Mucosa of descending colon (tissue), 3 donors: ENCODE data around the gene ANKRD11. TPM values are rescaled to one million over a fixed set of nuclear protein-coding genes. Genes with fewer than 3 reads are reported as not detected.

ENCODE experiments used
- ATAC-seq: fragments of 200-7000 bp; cut with Tn5 transposase; one replicate; pipeline ENCODE4 v1.9.1; 2020; ENCODE audit warnings: mild to moderate bottlenecking, moderate library complexity
- DNase-seq, 3 donors: peaks; one replicate each; pipeline ENCODE4 v3.0.0-alpha.2; 2020
- H3K36me3 ChIP-seq: fragments of 200-600 bp; one replicate; pipeline ENCODE4 v1.8.0; 2021; ENCODE audit warnings: low read depth, mild to moderate bottlenecking
- H3K4me1 ChIP-seq: fragments of 200-600 bp; one replicate; pipeline ENCODE4 v1.8.0; 2021; ENCODE audit warnings: low read depth, mild to moderate bottlenecking
- H3K4me3 ChIP-seq: fragments of 200-600 bp; one replicate; pipeline ENCODE4 v1.8.0; 2021; ENCODE audit warnings: mild to moderate bottlenecking
- H3K9me3 ChIP-seq: fragments of 200-600 bp; one replicate; pipeline ENCODE4 v1.8.0; 2021; ENCODE audit warnings: mild to moderate bottlenecking
- intact Hi-C, 2 donors: fragments of 100-400 bp; cut with DNase I in 1 of 2; cut with micrococcal nuclease in 1 of 2; formaldehyde crosslinking; loops; one replicate each; pipeline versions ENCODE4 v1.11.0 to v1.11.1; 2022; cut with DNase I, micrococcal nuclease
- total RNA-seq, 3 donors: library from RNA; stranded (reverse); fragmentation: NEBNext Ultra II Directional in 2 of 3; extraction: Animal tissue kit (Norgen Biotek cat#: 25700) in 2 of 3; gene quantifications; one replicate each; pipeline versions ENCODE4 v1.2.1 to v1.2.4, GENCODE V29; 2021 to 2023
- TF ChIP-seq, protein P1 (sequence below): fragments of 200-600 bp; IDR thresholded peaks from one replicate; pipeline ENCODE4 v1.8.0; 2022; ENCODE audit warnings: antibody characterized with exemption, mild to moderate bottlenecking
- donor health status: DM: no; HTN: no; CAD: no; lungs with moderate emphysema.
- donor health status: DM: no; HTN: no; CAD: no.
- donor health status: DM: no; HTN: yes; CAD: no.

ANKRD11 gene
- total RNA-seq, 3 donors from 2014 or later, result 125 to 127 (median 127) TPM

- peak in 2 of 3 donors; percentile 28 to 42 for DNase-seq
- Histone ChIP-seq H3K4me1 (peaks cover 42% of the 10 kb centered on the region), H3K9me3 (no peaks in the 10 kb centered on the region)
Measured at GRCh38 chr16:89409161-89409711, 81.1 kb downstream of the ANKRD11 start.

DNA sequence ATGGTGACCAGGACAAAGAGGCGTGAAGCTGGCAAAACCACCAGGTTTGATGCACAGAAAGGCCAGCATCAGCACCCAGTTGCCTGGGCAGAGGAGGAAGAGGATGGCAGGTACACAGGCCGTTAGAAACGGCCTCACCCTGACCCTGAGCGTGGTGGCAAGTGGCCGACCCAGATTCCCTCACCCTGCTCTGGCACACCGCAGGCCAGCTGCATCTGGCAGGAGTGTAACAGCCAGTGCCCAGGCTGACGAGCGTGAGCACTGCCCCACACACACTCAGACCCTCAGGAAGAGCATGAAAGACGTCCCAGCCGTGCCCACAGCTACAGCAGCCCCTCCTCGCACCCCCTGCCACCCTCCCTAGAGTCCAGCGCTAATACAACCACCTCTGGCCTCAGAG lies 82.0 kb downstream of the ANKRD11 start:
- DNase-seq (no peak), ATAC-seq (peak; percentile 2)
- intact Hi-C loops, result no loop called here
- Histone ChIP-seq H3K4me1 (peaks cover 43% of the 10 kb centered on the region), H3K9me3 (no peaks in the 10 kb centered on the region), H3K36me3 (no peaks in the 10 kb centered on the region), H3K4me3 (no peak overlapping the region)
- TF ChIP-seq, protein P1, sequence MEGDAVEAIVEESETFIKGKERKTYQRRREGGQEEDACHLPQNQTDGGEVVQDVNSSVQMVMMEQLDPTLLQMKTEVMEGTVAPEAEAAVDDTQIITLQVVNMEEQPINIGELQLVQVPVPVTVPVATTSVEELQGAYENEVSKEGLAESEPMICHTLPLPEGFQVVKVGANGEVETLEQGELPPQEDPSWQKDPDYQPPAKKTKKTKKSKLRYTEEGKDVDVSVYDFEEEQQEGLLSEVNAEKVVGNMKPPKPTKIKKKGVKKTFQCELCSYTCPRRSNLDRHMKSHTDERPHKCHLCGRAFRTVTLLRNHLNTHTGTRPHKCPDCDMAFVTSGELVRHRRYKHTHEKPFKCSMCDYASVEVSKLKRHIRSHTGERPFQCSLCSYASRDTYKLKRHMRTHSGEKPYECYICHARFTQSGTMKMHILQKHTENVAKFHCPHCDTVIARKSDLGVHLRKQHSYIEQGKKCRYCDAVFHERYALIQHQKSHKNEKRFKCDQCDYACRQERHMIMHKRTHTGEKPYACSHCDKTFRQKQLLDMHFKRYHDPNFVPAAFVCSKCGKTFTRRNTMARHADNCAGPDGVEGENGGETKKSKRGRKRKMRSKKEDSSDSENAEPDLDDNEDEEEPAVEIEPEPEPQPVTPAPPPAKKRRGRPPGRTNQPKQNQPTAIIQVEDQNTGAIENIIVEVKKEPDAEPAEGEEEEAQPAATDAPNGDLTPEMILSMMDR, result no peak

More at GRCh38 chr16:89409161-89409711, 81.1 kb downstream of the ANKRD11 start:
- peak; percentile 35 for ATAC-seq
- TF ChIP-seq, protein P1, result no peak
- Histone ChIP-seq H3K36me3 (no peaks in the 10 kb centered on the region), H3K4me3 (no peak overlapping the region)
- intact Hi-C loops, result no loop called here

DNA sequence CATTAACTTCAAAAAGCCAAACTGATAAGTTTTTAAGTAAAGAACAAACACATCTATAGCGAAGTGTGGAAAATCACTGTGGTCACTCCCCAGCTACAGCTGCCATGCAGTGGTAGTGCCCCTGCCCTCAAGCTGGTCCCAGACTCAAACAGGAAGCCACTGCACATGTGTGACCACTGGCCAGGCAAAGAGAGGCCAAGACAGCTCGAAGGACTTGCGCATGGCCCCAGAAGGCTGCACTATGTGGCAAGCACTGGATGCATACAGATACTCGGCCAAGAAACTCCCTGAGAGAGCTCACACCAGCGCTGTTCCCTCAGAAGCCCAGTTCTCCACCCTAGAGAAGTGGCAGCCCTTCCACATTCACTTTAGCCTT lies 82.4 kb downstream of the ANKRD11 start:
- peaks cover 43% of the 10 kb centered on the region for H3K4me1 ChIP-seq
- no peak overlapping the region for H3K4me3 ChIP-seq
- H3K9me3 ChIP-seq, result no peaks in the 10 kb centered on the region
- H3K36me3 ChIP-seq, result no peaks in the 10 kb centered on the region
- DNase-seq, result no peak
- TF ChIP-seq, protein P1, result no peak
- intact Hi-C loops, result no loop called here
- peak; percentile 4 for ATAC-seq

DNA sequence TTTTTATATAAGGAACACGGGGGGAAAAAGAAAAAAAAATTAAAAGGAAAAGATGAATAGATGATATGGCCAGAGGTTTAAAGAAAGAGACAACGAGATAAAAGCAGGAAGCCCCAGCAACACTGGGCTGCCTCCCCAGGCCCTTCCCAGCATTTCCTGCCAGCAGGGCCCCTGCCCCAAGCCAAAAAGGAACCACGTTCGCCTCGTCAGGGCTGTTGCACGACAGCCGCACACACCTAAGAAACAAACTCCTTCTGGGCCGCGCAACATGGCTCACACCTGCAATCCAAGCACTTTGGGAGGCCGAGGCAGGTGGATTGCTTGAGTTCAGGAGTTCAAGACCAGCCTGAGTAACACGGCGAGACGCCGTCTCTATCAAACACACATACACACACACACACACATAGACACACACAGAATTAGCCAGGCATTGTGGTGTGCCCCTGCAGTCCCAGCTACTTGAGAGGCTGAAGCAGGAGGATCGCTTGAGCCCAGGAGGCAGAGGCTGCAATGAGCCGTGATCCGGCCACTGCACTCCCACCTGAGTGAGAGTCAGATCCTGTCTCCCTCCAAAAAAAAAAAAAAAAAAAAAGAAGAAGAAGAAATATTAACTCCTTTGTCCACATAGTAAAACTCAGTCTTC lies 83.0 kb downstream of the ANKRD11 start:
- Histone ChIP-seq H3K36me3 (no peaks in the 10 kb centered on the region), H3K4me1 (peaks cover 43% of the 10 kb centered on the region), H3K4me3 (no peak overlapping the region), H3K9me3 (no peaks in the 10 kb centered on the region)
- no peak for ATAC-seq
- TF ChIP-seq, protein P1, result no peak
- intact Hi-C loops, result no loop called here
- no peak for DNase-seq

GRCh38 chr16:89406277-89406888 lies 84.0 kb downstream of the ANKRD11 start:
- no peaks in the 10 kb centered on the region for H3K9me3 ChIP-seq
- peaks cover 39% of the 10 kb centered on the region for H3K4me1 ChIP-seq
- TF ChIP-seq, protein P1, result no peak
- intact Hi-C loops, result no loop called here
- no peak overlapping the region for H3K4me3 ChIP-seq
- no peak for DNase-seq
- H3K36me3 ChIP-seq, result no peaks in the 10 kb centered on the region
- no peak for ATAC-seq
